ENCODE measurements around the gene QTRT2. TPM values are rescaled to one million over a fixed set of nuclear protein-coding genes. Genes with fewer than 3 reads are reported as not detected.

QTRT2 gene
- total and polyA plus RNA-seq, 10 donors = 7.9 to 45.8 (median 27.0) TPM

- H3K27me3 ChIP-seq (replicated peaks in 1 of 7) = no peaks in the 10 kb centered on the region
- intact Hi-C loops (cut with DNase I; ENCODE audit: low total_unique reads) = no loop called here
- no peaks in the 10 kb centered on the region for H3K9me3 ChIP-seq
- DNase-seq = no peak
- H3K4me1 ChIP-seq = peaks cover 0 to 5% (median 0%) of the 10 kb centered on the region in 6 donors
- TF ChIP-seq CTCF (IDR thresholded peaks at IDR 0.05 in 8 of 11, conservative IDR thresholded peaks at IDR 0.05 in 3 of 11) (no peak), POLR2AphosphoS5 (IDR thresholded peaks at IDR 0.05) (no peak), POLR2A (IDR thresholded peaks at IDR 0.05) (no peak)
- H3K27ac ChIP-seq = no peak overlapping the region
- H3K36me3 ChIP-seq = no peaks in the 10 kb centered on the region
- no peak overlapping the region for H3K4me3 ChIP-seq
- 78 to 88% (median 83%) methylated on average over 1 of the region's 1 CpG for WGBS, 5 donors
Observed at GRCh38 chr3:114101101-114101500, 44.6 kb downstream of the QTRT2 start.

- intact Hi-C loops (cut with DNase I; ENCODE audit: low total_unique reads) = no loop called here
- WGBS, 5 donors = 95 to 98% (median 96%) methylated on average over 20 to 27 of the region's 27 CpGs
- Histone ChIP-seq H3K27ac (no peak overlapping the region), H3K9me3 (no peaks in the 10 kb centered on the region), H3K4me1 (peaks cover 0 to 5% (median 0%) of the 10 kb centered on the region in 6 donors), H3K4me3 (no peak overlapping the region), H3K36me3 (no peaks in the 10 kb centered on the region), H3K27me3 (replicated peaks in 1 of 7) (peaks cover 0 to 3% (median 0%) of the 10 kb centered on the region in 7 donors)
- TF ChIP-seq POLR2A (IDR thresholded peaks at IDR 0.05) = no peak
- no peak for TF ChIP-seq POLR2AphosphoS5 (IDR thresholded peaks at IDR 0.05)
- no peak for TF ChIP-seq CTCF (IDR thresholded peaks at IDR 0.05 in 8 of 11, conservative IDR thresholded peaks at IDR 0.05 in 3 of 11)
- DNase-seq = no peak
Observed at GRCh38 chr3:114103181-114103580, 46.6 kb downstream of the QTRT2 start.

DNA sequence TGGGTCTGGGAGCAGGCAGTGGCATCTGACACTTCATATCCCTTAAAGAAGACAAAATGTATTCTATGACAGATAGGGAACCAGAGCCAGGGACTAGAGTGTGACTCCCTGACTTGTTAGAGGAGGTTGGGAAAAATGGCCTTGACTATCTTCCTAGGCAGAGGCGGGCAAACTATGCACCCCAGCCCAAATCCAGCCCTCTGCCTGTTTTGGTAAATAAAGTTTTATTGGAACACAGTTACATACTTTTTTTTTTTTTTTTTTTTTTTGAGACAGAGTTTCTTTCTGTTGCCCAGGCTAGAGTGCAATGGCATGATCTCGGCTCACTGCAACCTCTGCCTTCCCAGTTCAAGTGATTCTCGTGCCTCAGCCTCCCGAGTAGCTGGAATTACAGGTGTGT is 47.3 kb downstream of the QTRT2 start:
- 82 to 95% (median 91%) methylated on average over 4 of the region's 4 CpGs for WGBS, 5 donors
- Histone ChIP-seq H3K9me3 (no peaks in the 10 kb centered on the region), H3K36me3 (no peaks in the 10 kb centered on the region), H3K27me3 (replicated peaks in 1 of 7) (peaks cover 0 to 4% (median 0%) of the 10 kb centered on the region in 7 donors), H3K4me3 (no peak overlapping the region), H3K27ac (no peak overlapping the region), H3K4me1 (peaks cover 0 to 5% (median 0%) of the 10 kb centered on the region in 6 donors)
- no peak for DNase-seq
- intact Hi-C loops (cut with DNase I; ENCODE audit: low total_unique reads) = no loop called here
- TF ChIP-seq CTCF (IDR thresholded peaks at IDR 0.05 in 8 of 11, conservative IDR thresholded peaks at IDR 0.05 in 3 of 11) = no peak

DNA sequence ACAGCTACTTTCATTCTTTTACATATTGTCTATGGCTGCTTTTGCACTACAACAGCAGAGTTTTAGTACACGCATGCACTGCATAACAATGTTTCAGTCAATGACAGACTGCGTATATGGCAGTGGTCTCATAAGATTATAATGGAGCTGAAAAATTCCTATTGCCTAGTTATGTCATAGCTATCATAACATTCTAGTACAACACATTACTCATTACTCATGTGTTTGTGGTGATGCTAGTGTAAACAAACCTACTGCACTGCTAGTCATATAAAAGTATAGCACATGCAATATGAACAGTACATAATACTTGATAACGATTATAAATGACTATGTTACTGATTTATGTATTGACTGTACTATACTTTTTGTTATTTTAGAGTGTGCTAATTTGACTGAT is 47.9 kb downstream of the QTRT2 start:
- Histone ChIP-seq H3K4me3 (no peak overlapping the region), H3K4me1 (peaks cover 0 to 5% (median 0%) of the 10 kb centered on the region in 6 donors), H3K27ac (no peak overlapping the region), H3K36me3 (no peaks in the 10 kb centered on the region), H3K27me3 (replicated peaks in 1 of 7) (peaks cover 0 to 4% (median 0%) of the 10 kb centered on the region in 7 donors), H3K9me3 (no peaks in the 10 kb centered on the region)
- intact Hi-C loops (cut with DNase I; ENCODE audit: low total_unique reads) = no loop called here
- TF ChIP-seq CTCF (IDR thresholded peaks at IDR 0.05 in 8 of 11, conservative IDR thresholded peaks at IDR 0.05 in 3 of 11) (no peak), POLR2AphosphoS5 (IDR thresholded peaks at IDR 0.05) (no peak), POLR2A (IDR thresholded peaks at IDR 0.05) (no peak)
- DNase-seq = no peak
- 93 to 99% (median 97%) methylated on average over 3 of the region's 3 CpGs for WGBS, 5 donors

All from spleen (tissue), 11 donors.